Stimulated activated CD4-positive, alpha-beta T cell treated with anti-CD3 and anti-CD28 coated beads, Interleukin-4, amount 100 ng/mL, for 4 hours (primary cell): Measurements from ENCODE around the gene ZBTB46.
A peak's percentile ranks its signal among the peaks of the same experiment; 100 is the strongest.
"Not testable (repeated sequence)": the region's sequence is repeated elsewhere in the genome, so short reads cannot be mapped to it uniquely, and the experiment has no call there.

Experiments
- DNase-seq, 2 experiments: peaks; one replicate each; pipeline ENCODE4 v3.0.0-alpha.2; 2020

Gene ZBTB46

GRCh38 chr20:63857764-63858392 is 26.8 kb upstream of the ZBTB46 start:
- DNase-seq, result no peak

DNA sequence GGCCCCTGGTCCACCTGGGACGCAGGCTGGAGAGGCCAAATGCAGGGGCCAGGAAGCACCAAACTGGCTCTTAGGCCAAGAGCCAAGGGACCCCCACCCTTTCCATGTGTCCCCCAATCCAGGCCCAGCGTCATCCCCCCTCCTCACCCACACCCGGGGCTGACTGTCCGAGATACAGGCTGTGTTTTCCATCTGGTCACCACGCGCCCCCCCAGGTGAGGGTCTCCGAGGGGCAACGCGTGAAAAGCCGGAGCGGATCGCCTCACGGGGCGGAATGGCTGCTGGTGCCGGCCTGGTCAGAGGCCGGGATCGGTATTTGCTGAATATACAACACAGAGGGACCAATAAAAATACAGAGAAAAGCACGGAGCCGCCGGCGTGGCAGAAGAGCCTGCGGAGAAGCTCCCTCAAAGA is 25.0 kb upstream of the ZBTB46 start:
- no peak for DNase-seq

DNA sequence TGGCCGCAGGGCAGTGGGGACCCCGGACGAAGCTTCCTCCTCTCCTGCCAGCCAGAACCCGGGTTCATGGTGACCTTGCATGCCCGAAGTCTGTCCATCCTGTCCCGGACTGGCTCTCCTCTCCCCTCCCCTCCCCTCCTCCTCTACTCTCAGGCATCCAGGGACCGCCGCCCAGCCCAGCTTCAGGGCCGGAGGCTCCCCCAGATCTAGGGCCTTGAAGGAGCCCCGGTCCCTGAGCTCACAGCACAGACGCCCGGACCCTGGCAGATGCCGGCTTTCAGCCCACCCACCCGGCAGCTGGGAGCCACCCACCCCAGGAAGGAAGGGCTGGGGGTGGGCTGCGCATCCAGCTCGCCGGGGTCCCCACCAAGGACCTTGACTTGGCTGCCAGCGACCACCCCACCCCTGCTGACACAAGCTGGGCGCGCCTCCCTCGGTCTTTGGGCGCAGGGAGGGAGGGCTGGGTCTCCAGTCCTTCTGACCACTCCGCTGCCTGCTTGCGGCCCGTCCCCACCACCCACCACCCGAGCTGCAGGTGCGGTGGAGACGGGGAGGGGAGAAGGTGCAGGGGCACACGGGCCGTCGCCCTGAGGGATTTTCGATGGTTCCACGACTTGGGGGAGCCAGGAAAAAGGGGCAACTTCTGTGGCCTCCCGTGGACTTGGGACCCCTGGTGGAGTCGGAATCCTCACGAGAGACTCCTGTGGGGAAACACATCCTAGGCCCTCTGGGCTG is 24.5 kb upstream of the ZBTB46 start:
- no peak for DNase-seq

DNA sequence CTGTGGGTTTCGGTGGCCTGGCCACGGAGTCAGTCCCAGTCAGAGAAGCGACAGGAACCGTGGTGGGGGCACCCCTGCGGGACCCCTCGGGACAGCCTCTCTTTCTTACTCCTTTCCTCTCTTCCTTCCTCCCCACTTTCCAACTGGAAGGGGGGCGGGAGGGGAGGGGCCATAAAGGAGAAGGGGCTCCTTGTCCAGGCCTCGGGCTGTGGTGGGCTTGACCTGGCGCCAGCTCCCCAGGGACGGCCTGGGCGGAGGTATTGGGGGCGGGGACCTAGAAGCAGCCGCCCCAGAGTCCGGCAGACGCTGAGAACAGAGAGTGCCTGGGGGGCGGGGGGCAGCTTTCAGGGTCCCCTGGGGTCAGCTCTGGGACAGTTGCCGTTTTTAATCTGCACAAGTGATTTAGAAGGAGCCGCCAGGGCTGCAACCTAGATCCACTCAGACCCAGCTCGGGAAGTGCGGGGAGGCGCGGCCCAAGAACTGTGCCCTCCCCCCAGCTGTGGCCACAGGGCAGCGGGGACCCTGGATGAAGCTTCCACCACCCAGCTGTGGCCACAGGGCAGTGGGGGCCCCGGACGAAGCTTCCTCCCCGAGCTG is 23.8 kb upstream of the ZBTB46 start:
- DNase-seq, result no peak

- DNase-seq, result no peak
These were observed 23.2 kb upstream of the ZBTB46 start for GRCh38 chr20:63854069-63854765.

DNA sequence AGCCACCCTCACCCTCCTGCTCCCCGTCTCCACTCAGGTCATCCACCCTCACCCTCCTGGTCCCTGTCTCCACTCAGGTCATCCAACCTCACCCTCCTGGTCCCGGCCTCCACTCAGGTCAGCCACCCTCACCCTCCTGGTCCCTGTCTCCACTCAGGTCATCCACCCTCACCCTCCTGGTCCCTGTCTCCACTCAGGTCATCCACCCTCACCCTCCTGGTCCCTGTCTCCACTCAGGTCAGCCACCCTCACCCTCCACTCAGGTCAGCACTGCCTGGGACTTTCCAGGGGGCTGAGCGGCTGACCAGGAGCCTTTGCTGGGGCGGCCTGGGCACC is 22.6 kb upstream of the ZBTB46 start:
- not testable (repeated sequence) for DNase-seq

DNA sequence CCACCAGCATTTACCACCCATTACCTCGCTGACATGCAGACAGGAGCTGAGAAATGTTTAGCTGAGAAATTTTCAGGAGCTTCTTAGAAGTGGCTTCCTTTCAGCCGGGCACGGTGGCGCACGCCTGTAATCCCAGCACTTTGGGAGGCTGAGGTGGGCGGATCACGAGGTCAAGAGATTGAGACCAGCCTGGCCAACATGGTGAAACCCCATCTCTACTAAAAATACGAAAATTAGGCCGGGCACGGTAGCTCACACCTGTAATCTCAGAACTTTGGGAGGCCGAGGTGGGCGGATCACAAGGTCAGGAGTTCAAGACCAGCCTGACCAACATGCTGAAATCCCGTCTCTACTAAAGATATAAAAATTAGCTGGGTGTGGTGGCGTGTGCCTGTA is 20.5 kb upstream of the ZBTB46 start:
- DNase-seq, result not testable (repeated sequence)

DNA sequence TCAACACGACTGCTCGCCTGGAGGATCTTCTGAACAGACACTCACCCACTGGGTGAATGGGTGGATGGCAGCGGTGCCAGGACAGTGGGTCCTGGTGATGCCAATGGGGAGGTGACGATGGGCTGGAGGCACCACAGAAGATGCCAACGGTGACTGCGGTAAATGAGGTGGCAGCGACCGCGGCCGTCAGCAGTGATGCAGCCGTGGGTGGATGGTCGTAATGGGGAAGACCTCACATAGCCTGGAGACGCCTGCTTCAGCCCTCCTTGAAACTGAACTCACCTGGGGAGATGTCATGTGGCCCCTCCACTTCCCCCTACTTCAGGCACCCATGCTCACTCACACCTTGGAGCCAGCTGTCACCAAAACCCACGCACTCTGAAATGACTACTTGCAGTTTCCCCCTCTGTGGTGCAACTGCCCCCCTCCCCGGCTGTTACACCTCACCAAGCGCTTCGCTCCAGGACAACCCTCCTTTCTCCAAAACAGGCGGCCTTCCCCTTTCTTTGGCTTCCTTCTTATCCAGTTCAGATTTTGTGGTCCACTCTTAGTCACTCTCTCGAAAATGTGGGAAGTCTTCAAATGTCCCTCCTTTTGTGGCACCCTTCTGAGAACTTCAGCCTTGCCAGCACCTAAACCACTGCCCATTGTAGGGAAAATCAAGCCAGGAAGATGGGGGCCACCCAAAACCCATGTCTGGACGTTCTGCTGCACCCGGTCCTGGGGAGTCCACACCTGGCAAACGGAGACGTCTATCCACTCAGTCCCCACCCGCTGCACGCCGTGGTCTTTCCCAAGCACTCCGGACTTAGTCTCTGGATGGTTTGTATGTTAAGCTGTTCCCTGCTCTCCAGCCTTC is 19.9 kb upstream of the ZBTB46 start:
- peak; percentile 11 to 40 for DNase-seq

- DNase-seq, result no peak
These were observed 17.2 kb upstream of the ZBTB46 start for GRCh38 chr20:63848003-63848911.

DNA sequence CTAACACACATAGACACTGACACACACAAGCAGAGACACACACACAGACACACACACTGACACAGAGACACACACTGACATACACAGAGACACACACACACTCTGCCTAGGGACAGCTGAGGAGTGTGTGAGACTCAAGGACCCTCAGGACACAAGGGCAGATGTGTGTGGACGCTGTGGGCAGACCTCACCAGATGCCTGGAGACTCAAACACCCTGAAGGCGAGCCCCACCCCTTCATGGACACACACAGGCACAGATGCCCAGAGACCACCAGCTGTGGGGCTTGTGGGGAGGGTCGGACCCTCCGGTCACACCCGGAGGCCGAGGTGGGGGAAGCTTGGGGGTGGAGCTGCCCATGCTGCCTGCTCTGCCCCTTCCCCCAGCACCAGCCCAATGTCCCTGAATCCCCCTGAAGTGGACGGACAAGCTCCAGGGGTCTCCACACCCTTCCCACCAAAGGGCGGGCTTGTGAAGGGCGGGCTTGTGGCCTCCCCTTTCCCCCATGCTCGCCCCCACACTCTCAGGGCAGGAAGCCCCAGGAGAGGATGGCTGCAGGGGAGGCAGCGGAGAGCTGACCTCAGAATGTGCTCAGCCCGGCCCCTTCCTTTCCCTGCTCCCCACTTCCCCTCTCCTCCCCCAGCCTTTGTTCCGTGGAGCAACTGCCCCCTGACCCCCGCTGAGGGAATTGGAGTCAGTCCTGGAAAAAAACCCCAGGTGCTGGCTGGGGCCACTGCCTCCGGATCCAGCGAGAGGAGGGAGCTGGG is 16.4 kb upstream of the ZBTB46 start:
- no peak for DNase-seq

DNA sequence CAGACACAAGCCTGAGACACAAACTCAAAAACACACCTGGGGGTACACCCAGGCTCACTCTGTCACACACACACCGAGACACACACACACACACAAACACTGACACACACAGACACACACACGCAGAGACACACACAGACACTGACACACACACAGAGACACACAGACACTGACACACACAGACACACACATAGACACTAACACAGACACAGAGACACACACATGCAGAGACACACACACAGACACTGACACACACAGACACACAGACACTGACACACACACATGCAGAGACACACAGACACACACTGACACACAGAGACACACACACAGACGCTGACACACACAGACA is 15.8 kb upstream of the ZBTB46 start:
- no peak for DNase-seq

DNA sequence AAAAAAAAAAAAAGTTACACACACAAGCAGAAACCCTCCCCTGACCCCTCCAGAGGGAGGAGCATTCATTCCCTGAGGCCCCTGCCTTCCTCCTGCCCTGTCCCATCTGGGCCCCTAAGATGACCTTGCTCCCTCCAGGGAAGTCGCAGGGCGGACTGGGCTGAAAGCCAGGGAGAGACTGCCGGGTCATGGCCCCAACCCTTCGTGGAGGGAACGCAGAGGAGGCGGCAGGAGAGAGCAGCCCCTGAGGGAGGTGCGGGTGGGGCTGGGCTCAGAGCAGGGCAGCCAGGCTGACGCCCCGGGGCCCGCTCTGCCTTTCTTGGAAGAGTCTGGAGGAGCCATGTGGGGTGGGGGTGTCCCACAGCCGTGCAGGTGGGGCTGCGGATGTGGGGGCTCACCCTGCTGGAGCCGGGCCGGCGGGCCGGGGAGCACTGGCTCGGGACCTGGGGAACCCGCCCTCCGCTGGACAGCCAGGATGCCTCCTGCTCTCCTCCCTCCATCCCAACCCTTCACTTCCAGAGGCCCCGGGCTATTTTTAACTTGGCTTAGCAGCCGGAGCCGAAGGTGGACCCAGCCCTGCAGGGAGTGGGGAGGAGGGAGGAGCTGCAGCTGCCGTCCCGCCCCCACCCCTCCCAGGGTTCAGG is 15.2 kb upstream of the ZBTB46 start:
- no peak for DNase-seq

DNA sequence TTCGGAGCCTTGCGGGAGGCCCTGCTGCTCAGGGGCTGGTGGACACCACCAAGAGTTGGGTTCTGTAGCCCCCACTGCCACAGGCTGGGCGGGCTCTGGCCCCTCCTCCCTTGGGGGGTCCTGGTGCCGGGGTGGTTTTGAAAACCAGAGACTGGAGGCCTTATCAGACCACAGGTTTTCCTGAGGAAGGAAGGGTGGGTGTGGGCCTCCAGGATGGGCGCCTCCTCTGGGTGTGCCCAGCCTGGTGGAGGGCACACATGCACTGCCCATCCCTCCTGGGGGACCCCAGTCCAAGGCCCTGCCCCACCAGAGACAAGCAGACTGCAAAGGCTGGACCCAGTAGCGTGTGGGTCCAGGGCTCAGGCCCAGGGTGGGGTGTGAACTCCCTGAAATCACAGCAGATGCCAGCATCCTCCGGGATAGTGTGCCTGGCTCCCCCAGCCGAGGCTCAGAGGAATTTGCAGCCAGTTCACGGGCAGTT is 13.5 kb upstream of the ZBTB46 start:
- no peak for DNase-seq

DNA sequence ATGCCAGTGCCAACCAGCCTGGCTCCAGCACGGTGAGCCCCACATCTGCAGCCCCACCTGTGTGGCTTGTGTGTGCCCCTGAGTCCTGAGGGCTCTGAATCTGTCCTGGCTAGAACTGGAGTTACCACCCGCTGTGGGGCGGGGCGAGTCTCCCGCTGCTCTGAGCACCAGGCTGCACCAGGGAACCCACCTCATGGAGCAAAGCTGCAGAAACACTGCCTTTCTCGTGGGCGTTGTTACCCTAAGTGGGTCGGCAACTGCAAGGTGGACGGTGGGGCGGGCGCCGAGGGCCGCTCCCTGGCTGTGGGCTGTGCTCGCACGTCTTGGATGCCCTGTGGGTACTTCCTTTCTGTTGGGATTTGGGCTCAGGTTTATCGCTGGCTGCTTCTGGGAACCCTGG is 12.7 kb upstream of the ZBTB46 start:
- no peak for DNase-seq

- DNase-seq, result no peak
These were observed 12.2 kb upstream of the ZBTB46 start for GRCh38 chr20:63843222-63843621.

- no peak for DNase-seq
These were observed 11.2 kb upstream of the ZBTB46 start for GRCh38 chr20:63842258-63842657.

GRCh38 chr20:63840405-63840828 is 9.4 kb upstream of the ZBTB46 start:
- DNase-seq, result no peak

DNA sequence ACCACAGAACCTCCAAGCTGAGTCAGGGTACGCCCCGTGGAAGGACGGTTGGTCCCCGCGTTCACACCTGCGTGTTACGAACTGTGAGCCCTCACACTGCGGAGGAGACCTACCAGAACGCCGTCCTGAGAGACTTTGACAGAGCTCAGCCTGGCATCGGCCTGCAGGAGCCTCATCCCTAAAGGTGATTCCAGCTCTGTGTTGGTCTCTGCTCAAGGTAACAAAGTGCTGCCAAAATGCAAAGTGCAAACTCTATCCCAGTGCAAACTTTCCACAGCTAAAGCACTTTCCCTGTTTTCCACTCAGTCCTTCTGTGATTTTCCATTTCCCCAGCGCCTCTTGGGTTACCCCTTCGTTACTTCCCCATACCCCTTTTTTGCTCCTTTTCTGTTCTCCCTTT is 8.6 kb upstream of the ZBTB46 start:
- DNase-seq, result no peak

- DNase-seq, result no peak
These were observed 6.4 kb upstream of the ZBTB46 start for GRCh38 chr20:63837479-63837878.
